ENCODE results near the gene TLL2.
A peak's percentile ranks its signal among the peaks of the same experiment; 100 is the strongest.
"Not testable (repeated sequence)": the region's sequence is repeated elsewhere in the genome, so short reads cannot be mapped to it uniquely, and the experiment has no call there.

Gene TLL2

DNA sequence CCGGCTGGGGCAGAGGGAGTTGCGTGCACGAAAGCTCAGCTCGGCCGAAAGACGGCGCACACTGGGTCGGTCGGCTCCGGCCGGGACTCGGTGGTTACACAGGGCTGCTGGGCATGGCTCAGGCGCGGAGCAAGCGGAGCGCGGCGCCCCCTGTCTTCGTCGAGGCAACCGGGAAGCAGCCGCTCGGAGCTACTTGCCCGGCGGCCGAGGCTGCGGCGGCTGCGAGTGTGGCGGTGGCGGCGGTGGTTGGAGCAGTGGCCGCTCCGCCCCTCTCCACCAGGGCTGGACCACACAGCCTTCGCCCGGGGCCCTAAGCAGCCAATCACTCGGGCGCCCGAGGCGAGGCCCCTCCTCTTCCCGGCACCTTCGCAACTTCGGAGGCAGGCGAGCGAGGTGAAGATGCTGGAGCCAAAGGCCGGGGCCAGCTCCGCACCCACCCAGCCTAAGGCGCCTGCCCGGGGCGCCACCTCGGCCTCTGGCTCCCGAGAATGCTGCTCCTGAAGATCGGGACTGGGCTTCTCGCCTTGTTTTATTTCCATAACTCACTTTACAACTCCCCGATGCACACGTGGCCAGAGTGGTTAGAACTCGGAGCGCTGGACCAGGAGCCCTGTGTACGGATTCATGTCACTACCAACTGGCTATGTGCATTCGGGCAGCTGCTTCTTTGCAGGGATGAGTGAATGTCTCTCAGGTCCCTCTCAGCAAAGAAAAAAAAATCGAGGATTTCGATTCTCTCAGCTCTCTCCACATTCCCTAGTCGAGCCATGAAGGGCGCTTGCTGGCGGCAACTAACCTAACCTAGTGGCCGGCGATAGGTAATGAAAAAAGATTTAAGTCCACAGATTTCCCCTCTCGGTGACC, at the start of gene TLL2:
Gene TLL2 (minus strand): TSS at position 229 of the 864 bp plus-strand sequence. CDS start 241 bp downstream, outside the sequence.
- DNase-seq (ENCODE audit: low read depth): peak; percentile 89
- H3K4me3 ChIP-seq (ENCODE audit: low read depth, low read length): peak within 1 kb of the TSS; percentile 55
- TF ChIP-seq, protein P1, sequence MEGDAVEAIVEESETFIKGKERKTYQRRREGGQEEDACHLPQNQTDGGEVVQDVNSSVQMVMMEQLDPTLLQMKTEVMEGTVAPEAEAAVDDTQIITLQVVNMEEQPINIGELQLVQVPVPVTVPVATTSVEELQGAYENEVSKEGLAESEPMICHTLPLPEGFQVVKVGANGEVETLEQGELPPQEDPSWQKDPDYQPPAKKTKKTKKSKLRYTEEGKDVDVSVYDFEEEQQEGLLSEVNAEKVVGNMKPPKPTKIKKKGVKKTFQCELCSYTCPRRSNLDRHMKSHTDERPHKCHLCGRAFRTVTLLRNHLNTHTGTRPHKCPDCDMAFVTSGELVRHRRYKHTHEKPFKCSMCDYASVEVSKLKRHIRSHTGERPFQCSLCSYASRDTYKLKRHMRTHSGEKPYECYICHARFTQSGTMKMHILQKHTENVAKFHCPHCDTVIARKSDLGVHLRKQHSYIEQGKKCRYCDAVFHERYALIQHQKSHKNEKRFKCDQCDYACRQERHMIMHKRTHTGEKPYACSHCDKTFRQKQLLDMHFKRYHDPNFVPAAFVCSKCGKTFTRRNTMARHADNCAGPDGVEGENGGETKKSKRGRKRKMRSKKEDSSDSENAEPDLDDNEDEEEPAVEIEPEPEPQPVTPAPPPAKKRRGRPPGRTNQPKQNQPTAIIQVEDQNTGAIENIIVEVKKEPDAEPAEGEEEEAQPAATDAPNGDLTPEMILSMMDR (conservative IDR thresholded peaks at IDR 0.05; ENCODE audit: low read depth, low read length): peak; percentile 64

DNA sequence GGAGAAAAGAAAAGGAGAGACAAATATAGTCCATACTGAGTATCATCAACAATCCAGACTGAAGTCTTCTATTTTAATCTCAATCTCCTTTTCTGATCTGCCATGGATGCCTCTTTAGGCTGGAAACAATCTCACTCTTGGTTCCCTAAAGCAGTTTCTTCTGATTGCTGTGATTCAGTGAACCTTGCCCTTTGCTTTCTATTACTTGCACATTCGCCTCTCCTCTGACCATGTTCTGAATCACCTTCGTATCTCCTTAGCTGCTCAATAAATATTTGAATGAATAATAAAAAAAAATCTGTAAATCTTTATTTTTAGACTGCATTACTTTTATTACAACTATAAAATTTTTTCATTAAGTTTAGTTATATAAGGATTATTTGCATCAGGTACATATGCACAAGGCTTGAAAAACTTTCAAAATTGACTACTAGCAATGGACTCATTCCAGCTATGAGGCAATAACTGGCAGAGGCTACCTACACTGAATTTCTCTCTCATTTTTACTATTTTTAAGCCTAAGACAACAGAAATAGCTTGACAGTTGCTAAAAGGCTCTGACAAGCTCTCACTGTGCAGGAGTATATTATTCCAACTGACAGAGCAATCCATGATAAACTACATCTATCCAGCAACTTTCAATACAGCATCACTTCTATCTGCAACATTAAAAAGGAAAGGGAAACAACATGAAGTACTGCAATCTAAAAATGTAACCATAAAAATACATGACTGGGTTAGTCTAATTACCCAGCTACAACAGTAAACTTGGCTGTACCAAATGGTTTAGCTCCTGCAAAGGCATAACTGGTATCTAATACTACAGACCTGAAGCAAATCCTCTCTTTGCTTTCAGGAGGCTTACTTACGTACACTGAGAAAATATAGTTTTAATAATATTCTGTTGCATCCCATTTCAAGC, 47.5 kb upstream of the TLL2 start:
- TF ChIP-seq, protein P1 (conservative IDR thresholded peaks at IDR 0.05; ENCODE audit: low read depth, low read length): no peak
- H3K4me3 ChIP-seq (ENCODE audit: low read depth, low read length): no peak overlapping the region
- DNase-seq (ENCODE audit: low read depth): peak; percentile 51

DNA sequence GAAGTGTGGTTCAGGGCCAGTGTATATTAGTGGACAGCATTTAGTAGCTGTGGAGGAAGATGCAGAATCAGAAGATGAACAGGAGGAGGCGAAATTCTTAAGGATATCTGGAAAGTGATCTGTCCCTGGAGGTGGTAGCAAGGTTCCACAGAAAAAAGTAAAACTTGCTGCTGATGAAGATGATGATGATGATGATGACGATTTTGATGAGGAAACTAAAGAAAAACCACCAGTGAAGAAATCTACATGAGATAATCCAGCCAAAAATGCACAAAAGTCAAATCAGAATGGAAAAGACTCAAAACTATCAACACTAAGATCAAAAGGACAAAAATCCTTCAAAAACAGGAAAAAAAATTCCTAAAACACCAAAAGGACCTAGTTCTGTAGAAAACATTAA, 46.8 kb upstream of the TLL2 start:
- TF ChIP-seq, protein P1 (conservative IDR thresholded peaks at IDR 0.05; ENCODE audit: low read depth, low read length): no peak
- no peak overlapping the region for H3K4me3 ChIP-seq (ENCODE audit: low read depth, low read length)
- no peak for DNase-seq (ENCODE audit: low read depth)

DNA sequence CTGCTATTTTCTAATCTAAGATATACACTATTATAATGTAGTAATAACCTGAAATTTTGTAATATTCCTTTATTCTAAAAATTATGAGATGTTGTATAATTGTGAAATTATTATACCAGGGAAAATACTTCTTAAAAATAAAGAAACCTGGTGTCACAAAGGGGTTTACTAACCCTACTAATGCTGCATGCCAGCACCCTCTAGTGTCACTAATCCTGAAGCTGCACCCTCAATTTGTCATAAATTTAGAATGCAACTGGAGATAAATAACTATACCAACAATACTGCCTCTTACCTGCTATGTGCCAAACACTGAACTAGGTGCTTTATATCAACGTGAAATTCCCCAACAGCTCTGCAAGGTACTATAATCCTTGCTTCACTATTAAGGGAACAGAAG, 42.3 kb upstream of the TLL2 start:
- peak; percentile 52 for DNase-seq (ENCODE audit: low read depth)
- H3K4me3 ChIP-seq (ENCODE audit: low read depth, low read length): no peak overlapping the region
- TF ChIP-seq, protein P1 (conservative IDR thresholded peaks at IDR 0.05; ENCODE audit: low read depth, low read length): peak; percentile 61

DNA sequence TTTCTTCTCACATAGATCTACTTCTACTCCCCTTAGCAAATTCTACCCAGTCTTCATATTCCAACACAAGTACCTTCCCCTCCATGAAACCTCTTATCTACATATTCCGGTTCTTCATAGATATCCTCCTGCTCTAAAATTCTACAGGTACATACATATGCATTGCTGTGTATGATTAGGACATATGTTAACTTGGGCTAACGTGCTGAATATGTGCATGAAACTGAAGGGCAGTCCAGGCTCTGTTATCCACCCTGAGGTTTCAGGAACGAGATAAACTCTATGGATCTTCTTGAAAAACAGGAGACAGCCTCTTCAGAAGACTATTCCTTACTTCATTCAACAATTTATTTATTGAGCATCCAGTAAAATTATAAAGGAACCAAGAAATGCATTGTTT, 41.6 kb upstream of the TLL2 start:
- TF ChIP-seq, protein P1 (conservative IDR thresholded peaks at IDR 0.05; ENCODE audit: low read depth, low read length): no peak
- no peak for DNase-seq (ENCODE audit: low read depth)
- H3K4me3 ChIP-seq (ENCODE audit: low read depth, low read length): no peak overlapping the region

DNA sequence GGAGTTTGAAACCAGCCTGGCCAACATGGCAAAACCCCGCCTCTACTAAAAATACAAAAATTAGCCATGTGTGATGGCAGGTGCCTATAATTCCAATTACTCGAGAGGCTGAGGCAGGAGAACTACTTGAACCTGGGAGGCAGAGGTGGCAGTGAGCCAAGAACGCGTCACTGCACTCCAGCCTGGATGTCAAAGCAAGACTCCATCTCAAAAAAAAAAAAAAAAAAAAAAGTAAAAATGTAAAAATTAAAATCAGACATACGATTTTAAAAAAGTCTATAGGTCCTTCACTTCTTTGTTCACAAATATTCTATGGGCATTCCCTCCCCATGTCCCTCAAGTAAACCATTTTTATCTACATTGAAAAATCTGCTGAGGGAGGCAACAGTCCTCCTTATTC, 34.9 kb upstream of the TLL2 start:
- TF ChIP-seq, protein P1 (conservative IDR thresholded peaks at IDR 0.05; ENCODE audit: low read depth, low read length): no peak
- no peak overlapping the region for H3K4me3 ChIP-seq (ENCODE audit: low read depth, low read length)
- DNase-seq (ENCODE audit: low read depth): no peak

DNA sequence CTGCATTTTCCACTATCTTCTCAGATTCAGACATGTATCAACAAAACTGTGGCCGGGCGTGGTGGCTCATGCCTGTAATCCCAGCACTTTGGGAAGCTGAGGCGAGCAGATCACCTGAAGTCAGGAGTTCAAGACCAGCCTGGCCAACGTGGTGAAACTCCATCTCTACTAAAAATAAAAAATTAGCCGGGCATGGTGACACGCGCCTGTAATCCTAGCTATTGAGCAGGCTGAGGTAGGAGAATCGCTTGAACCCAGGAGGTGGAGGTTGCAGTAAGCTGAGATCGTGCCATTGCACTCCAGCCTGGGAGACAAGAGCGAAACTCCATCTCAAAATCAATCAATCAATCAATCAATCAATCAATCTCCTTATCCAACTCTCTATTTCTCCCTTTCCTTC, 31.8 kb upstream of the TLL2 start:
- DNase-seq (ENCODE audit: low read depth); H3K4me3 ChIP-seq (ENCODE audit: low read depth, low read length): not testable (repeated sequence)

All from choroid plexus epithelial cell (primary cell).